ENCODE results near the gene PRCP.

Gene PRCP

GRCh38 chr11:82792822-82793569 is 107.2 kb downstream of the PRCP start:
- Histone ChIP-seq H3K27me3 (no peaks in the 10 kb centered on the region), H3K4me3 (ENCODE audit: low read depth, low read length) (no peak overlapping the region), H3K4me1 (peaks cover 38% of the 10 kb centered on the region), H3K9me3 (no peaks in the 10 kb centered on the region), H3K36me3 (no peaks in the 10 kb centered on the region)
- no peak for TF ChIP-seq CTCF (IDR thresholded peaks at IDR 0.05; ENCODE audit: low read depth, low read length)
- no peak for DNase-seq

- H3K27me3 ChIP-seq, result no peaks in the 10 kb centered on the region
- no peak for TF ChIP-seq CTCF (IDR thresholded peaks at IDR 0.05; ENCODE audit: low read depth, low read length)
- H3K4me3 ChIP-seq (ENCODE audit: low read depth, low read length), result peak overlapping the region; percentile 2; the same call in 1 of the 2 replicates
- H3K36me3 ChIP-seq, result no peaks in the 10 kb centered on the region
- H3K9me3 ChIP-seq, result no peaks in the 10 kb centered on the region
- DNase-seq, result no peak
- H3K4me1 ChIP-seq, result peaks cover 41% of the 10 kb centered on the region
Observed at GRCh38 chr11:82792319-82792718, 107.9 kb downstream of the PRCP start.

- H3K27me3 ChIP-seq, result no peaks in the 10 kb centered on the region
- peaks cover 35% of the 10 kb centered on the region for H3K4me1 ChIP-seq
- peak; percentile 64 for DNase-seq
- no peaks in the 10 kb centered on the region for H3K36me3 ChIP-seq
- no peak for TF ChIP-seq CTCF (IDR thresholded peaks at IDR 0.05; ENCODE audit: low read depth, low read length)
- H3K4me3 ChIP-seq (ENCODE audit: low read depth, low read length), result peak overlapping the region; percentile 2
- no peaks in the 10 kb centered on the region for H3K9me3 ChIP-seq
Observed at GRCh38 chr11:82791779-82792178, 108.5 kb downstream of the PRCP start.

- H3K36me3 ChIP-seq, result no peaks in the 10 kb centered on the region
Observed at GRCh38 chr11:82790723-82791484, 109.3 kb downstream of the PRCP start.

GRCh38 chr11:82787981-82788380 is 112.2 kb downstream of the PRCP start:
- DNase-seq, result no peak
- TF ChIP-seq CTCF (IDR thresholded peaks at IDR 0.05; ENCODE audit: low read depth, low read length), result no peak
- Histone ChIP-seq H3K4me3 (ENCODE audit: low read depth, low read length) (no peak overlapping the region), H3K4me1 (peaks cover 23% of the 10 kb centered on the region), H3K36me3 (no peaks in the 10 kb centered on the region), H3K27me3 (no peaks in the 10 kb centered on the region), H3K9me3 (no peaks in the 10 kb centered on the region)

More at GRCh38 chr11:82790723-82791484, 109.3 kb downstream of the PRCP start:
- H3K4me3 ChIP-seq (ENCODE audit: low read depth, low read length), result peak overlapping the region; percentile 12; the same call in 1 of the 2 replicates
- peak; percentile 92 for DNase-seq
- no peaks in the 10 kb centered on the region for H3K27me3 ChIP-seq
- peaks cover 31% of the 10 kb centered on the region for H3K4me1 ChIP-seq
- no peaks in the 10 kb centered on the region for H3K9me3 ChIP-seq
- TF ChIP-seq CTCF (IDR thresholded peaks at IDR 0.05; ENCODE audit: low read depth, low read length), result no peak

GRCh38 chr11:82786836-82787235 is 113.4 kb downstream of the PRCP start:
- no peak for DNase-seq
- Histone ChIP-seq H3K36me3 (no peaks in the 10 kb centered on the region), H3K4me1 (peaks cover 19% of the 10 kb centered on the region), H3K9me3 (no peaks in the 10 kb centered on the region), H3K27me3 (no peaks in the 10 kb centered on the region), H3K4me3 (ENCODE audit: low read depth, low read length) (no peak overlapping the region)
- no peak for TF ChIP-seq CTCF (IDR thresholded peaks at IDR 0.05; ENCODE audit: low read depth, low read length)
